ENCODE results near the gene HNRNPC.
"Not testable (repeated sequence)": the region's sequence is repeated elsewhere in the genome, so short reads cannot be mapped to it uniquely, and the experiment has no call there.

The HNRNPC gene

DNA sequence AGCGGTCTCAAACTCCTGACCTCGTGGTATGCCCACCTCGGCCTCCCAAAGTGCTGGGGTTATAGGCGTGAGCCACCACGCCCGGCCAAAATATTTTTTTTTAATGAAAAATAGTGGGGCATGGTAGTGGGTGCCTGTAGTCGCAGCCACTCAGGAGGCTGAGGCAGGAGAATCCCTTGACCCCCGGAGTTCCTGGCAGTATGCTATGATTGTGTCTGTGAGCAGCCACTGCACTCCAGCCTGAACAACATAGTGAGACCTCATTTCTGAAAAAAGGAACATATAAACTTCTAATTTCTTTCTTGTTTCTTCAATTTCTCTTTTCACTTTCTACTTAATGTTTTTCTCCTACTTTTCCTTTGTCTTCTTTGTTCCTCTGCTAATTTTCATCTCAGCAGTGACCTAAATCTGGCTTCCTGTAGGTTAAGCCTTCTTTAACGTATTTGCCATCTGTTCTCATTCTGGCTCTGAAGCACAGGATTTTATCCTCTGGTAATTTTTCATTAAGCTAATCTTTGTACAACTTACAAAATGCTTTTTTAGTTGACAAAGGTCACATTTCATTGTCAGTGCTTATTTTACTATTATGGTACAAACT, 6.1 kb upstream of the HNRNPC start:
- TF ChIP-seq Cebpa-rat (IDR thresholded peaks at IDR 0.05), result no peak
- H3K27ac ChIP-seq, result peak overlapping the region; percentile 77

DNA sequence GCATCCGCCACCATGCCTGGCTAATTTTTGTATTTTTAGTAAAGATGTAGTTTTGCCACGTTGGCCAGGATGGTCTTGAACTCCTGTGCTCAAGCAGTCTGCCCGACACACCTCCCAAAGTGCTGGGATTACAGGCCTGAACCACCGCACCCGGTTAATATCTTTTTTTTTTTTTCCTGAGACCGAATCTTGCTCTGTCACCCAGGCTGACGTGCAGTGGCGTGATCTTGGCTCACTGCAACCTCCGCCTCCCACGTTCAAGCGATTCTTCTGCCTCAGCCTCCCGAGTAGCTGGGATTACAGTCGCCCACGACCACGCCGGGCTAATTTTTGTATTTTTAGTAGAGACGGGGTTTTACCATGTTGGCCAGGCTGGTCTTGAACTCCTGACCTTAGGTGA, 3.4 kb upstream of the HNRNPC start:
- H3K36me3 ChIP-seq, H3K4me3 ChIP-seq, H3K9ac ChIP-seq, H3K27me3 ChIP-seq, H3K9me3 ChIP-seq, H3K4me2 ChIP-seq, H3K27ac ChIP-seq: not testable (repeated sequence)
- peaks cover 39% of the 10 kb centered on the region for H3K4me1 ChIP-seq
- H4K20me1 ChIP-seq, result peaks cover 15% of the 10 kb centered on the region

More for the DNA sequence above, 6.1 kb upstream of the HNRNPC start:
- H3K36me3 ChIP-seq, result no peaks in the 10 kb centered on the region
- peaks cover 34% of the 10 kb centered on the region for H3K4me1 ChIP-seq
- peak overlapping the region; percentile 54 for H3K9ac ChIP-seq
- H3K4me3 ChIP-seq, result no peak overlapping the region
- peak overlapping the region; percentile 51 for H3K4me2 ChIP-seq
- H3K27me3 ChIP-seq, result no peaks in the 10 kb centered on the region
- no peaks in the 10 kb centered on the region for H4K20me1 ChIP-seq
- no peaks in the 10 kb centered on the region for H3K9me3 ChIP-seq

DNA sequence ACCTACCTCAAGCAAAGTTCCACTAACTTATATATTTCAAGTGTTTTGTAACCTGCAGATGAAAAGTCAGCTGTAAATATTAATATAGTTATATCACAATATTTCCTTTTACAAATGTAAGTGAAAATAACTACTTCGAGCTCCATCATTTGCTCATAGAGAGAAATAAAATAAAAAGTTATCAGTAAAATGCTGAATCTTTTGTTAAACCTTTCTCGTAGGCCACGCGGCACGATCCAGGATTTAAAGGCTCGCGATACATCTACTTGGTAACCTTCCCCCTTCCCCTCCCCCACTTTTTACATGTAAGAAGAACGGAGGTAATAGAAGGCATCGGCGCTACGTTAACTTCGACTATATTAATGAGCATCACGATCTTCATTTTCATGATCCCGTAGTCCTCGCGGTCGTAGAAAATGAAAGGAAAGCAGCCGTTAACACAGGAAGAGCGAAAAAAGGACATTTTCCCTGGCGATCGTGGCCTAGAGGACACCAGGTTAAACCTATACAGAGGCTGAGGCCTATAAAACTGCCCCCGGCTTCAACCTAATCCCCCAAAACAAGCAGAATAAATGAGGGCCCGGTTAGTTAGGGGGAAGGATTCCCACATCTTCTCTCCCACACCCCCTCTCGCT, 508 bp downstream of the HNRNPC start:
- Histone ChIP-seq H3K4me2 (peak overlapping the region; percentile 81), H3K9me3 (no peaks in the 10 kb centered on the region), H3K27ac (peak overlapping the region; percentile 97), H3K27me3 (no peaks in the 10 kb centered on the region), H3K36me3 (peaks cover 45% of the 10 kb centered on the region), H3K4me1 (peaks cover 38% of the 10 kb centered on the region), H3K9ac (peak overlapping the region; percentile 99), H3K4me3 (peak overlapping the region; percentile 87), H4K20me1 (peaks cover 54% of the 10 kb centered on the region)
- TF ChIP-seq Cebpa-rat (IDR thresholded peaks at IDR 0.05), result no peak

DNA sequence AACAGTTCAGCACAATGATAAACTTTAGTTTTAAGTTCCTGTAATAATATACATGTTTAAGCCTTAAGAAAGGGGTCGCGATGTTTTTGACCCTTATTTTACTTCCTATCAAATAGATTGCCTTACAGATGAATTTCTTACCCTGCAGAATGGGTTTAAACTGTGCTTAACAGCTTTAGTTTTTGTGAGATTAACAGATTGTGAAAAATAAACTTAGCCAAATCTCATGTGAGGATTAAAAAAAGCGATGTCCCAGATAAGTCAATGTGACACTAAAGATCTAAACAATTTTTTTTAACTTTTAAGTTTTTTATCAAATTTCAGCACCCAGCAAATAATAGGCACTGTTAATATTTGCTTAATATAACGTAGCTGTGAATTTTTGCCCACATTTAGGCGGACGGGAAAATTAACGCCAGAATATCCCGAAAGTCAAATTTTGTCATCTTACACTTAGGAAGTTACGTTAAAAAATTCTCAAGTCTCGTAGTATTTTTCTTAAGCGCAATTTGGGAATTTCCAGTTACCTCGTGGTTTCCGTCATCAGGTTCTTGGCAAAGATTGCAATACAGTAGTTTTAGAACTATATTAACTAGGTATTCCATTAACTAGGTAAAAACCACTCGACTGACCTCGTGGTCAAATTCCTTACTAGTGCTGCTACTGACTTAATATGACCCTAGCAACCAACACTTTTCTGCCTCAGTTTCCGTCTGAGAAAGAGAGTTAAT, 1.2 kb downstream of the HNRNPC start:
- peak overlapping the region; percentile 87 for H3K4me3 ChIP-seq
- H3K4me2 ChIP-seq, result peak overlapping the region; percentile 81
- peak overlapping the region; percentile 99 for H3K9ac ChIP-seq
- H3K9me3 ChIP-seq, result no peaks in the 10 kb centered on the region
- peaks cover 50% of the 10 kb centered on the region for H3K36me3 ChIP-seq
- H4K20me1 ChIP-seq, result peaks cover 61% of the 10 kb centered on the region
- H3K4me1 ChIP-seq, result peaks cover 45% of the 10 kb centered on the region
- H3K27ac ChIP-seq, result peak overlapping the region; percentile 97
- no peaks in the 10 kb centered on the region for H3K27me3 ChIP-seq
- TF ChIP-seq Cebpa-rat (IDR thresholded peaks at IDR 0.05), result no peak

DNA sequence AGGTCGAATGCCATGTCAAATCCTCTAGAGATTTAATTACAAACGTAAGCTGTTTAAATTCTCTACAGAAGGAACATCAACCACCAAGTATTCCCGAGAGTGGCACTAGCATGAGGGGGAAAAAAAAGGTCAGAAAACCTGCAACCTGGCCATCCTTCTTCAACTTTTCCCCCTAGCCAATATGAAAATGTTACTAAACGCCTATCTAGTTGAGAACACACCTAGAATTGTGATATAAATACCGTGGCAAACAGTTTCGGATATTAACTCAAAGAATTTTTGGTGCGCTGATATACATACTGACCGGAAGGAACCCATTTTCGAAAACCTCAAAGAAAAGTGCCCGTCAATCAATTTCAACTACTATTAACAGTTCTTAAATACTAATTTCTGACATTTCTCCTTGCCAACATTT, 1.8 kb downstream of the HNRNPC start:
- H3K4me1 ChIP-seq, result peaks cover 51% of the 10 kb centered on the region
- no peaks in the 10 kb centered on the region for H3K9me3 ChIP-seq
- TF ChIP-seq Cebpa-rat (IDR thresholded peaks at IDR 0.05), result no peak
- peak overlapping the region; percentile 97 for H3K27ac ChIP-seq
- no peaks in the 10 kb centered on the region for H3K27me3 ChIP-seq
- H3K36me3 ChIP-seq, result peaks cover 56% of the 10 kb centered on the region
- peak overlapping the region; percentile 99 for H3K9ac ChIP-seq
- peak overlapping the region; percentile 81 for H3K4me2 ChIP-seq
- peak overlapping the region; percentile 87 for H3K4me3 ChIP-seq
- H4K20me1 ChIP-seq, result peaks cover 67% of the 10 kb centered on the region

DNA sequence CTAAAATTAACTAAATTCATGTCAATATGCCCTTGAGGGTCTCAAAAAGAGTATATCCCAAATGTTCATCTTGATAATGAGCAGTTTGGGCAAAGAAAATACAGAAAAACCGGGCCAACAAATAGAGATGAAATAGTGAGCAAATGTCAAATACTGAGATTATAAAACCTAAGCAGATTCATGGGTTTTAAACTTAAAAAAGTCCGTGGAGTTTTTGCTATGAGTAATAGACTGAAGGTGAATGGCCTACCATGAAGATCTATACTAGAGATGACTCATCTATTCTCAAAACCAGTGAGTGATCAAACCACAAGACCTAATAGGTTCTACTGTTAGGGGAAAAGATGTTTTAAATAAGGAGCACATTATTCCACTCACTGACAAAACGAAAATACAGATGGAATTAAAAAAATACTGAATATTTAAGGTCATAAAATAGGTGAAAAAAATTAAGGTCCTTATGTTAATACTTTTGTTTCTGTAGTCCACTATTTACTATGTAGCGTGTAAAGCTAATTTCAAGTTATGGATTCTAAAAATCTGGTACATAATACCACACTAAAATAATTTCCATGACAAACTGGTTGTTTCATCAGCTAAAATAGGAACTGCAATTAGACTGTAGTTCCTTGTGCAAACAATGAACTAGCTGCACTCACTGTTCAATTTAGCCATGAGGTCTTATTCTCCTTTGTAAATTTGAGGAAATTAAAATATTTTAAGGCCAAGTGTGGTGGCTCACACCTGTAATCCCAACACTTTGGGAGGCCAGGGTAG, 5.0 kb downstream of the HNRNPC start:
- no peaks in the 10 kb centered on the region for H3K27me3 ChIP-seq
- H3K4me2 ChIP-seq, result peak overlapping the region; percentile 81
- peaks cover 88% of the 10 kb centered on the region for H3K36me3 ChIP-seq
- H3K27ac ChIP-seq, result peak overlapping the region; percentile 18; the same call in 1 of the 2 replicates
- peak overlapping the region; percentile 41; the same call in 1 of the 2 replicates for H3K9ac ChIP-seq
- H4K20me1 ChIP-seq, result peaks cover 99% of the 10 kb centered on the region
- no peaks in the 10 kb centered on the region for H3K9me3 ChIP-seq
- peak overlapping the region; percentile 87 for H3K4me3 ChIP-seq
- no peak for TF ChIP-seq Cebpa-rat (IDR thresholded peaks at IDR 0.05)
- peaks cover 73% of the 10 kb centered on the region for H3K4me1 ChIP-seq

DNA sequence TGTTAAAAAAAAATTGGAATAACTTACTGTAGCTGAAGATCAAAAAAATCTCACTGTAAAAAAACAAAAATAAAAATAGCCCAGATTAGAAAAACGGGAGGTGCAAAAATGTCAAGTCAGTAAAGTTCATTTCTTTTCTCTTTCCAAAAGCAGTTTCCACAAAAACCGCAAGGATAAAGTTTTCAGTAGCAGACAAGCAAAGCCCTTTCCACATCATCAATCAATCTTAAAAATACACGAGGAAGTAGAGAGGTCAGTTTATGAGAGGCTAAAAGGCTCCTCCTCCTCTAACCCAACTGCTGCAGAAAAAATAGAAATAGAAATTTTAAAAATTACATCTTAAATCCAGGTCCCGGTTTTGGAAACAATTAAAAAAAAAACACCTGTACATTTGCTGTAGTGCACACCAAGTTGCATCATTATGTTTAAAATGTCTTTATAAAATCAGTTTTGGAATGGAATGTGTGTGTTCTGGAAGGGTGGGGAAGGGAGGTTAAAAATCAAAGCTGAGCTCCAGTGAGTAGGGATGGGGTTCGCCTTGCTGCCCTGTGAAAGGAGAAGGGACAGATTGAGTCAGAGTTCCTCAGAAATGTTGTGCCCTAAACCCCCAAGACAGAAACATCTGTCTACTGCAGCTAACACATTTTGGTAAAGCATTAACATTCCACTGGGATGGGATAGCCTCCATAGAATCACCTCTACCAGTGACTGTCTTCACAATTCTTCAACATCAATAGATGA, 5.8 kb downstream of the HNRNPC start:
- no peaks in the 10 kb centered on the region for H3K27me3 ChIP-seq
- peaks cover 100% of the 10 kb centered on the region for H4K20me1 ChIP-seq
- peak overlapping the region; percentile 41; the same call in 1 of the 2 replicates for H3K9ac ChIP-seq

DNA sequence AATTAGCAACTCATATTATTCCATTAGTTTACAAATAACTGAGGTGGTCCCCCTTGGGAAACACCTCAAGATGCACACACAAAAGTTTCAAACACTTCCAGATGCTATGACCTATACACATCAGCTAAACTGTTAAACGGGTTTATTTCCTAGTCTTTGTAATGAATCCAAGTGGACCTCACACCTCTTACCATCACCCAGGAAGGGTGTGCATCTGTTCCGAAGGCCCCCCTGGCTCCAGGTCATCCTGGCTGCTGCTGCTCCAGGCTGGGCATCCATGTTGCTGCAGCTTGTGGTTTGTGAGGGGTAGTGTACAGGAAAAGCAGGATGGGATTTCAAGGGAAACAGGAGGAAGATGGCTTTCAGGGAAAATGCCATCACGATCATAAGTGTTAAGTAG, 6.8 kb downstream of the HNRNPC start:
- Histone ChIP-seq H3K27ac (no peak overlapping the region), H3K27me3 (no peaks in the 10 kb centered on the region), H3K4me1 (peaks cover 91% of the 10 kb centered on the region), H3K9me3 (no peaks in the 10 kb centered on the region), H3K4me3 (no peak overlapping the region), H3K4me2 (peak overlapping the region; percentile 81), H4K20me1 (peaks cover 100% of the 10 kb centered on the region), H3K36me3 (peaks cover 94% of the 10 kb centered on the region), H3K9ac (no peak overlapping the region)
- TF ChIP-seq Cebpa-rat (IDR thresholded peaks at IDR 0.05), result no peak

More for the DNA sequence above, 5.8 kb downstream of the HNRNPC start:
- peak overlapping the region; percentile 87 for H3K4me3 ChIP-seq
- peaks cover 94% of the 10 kb centered on the region for H3K36me3 ChIP-seq
- no peaks in the 10 kb centered on the region for H3K9me3 ChIP-seq
- H3K4me1 ChIP-seq, result peaks cover 81% of the 10 kb centered on the region
- H3K4me2 ChIP-seq, result peak overlapping the region; percentile 81
- TF ChIP-seq Cebpa-rat (IDR thresholded peaks at IDR 0.05), result no peak
- peak overlapping the region; percentile 3; the same call in 1 of the 2 replicates for H3K27ac ChIP-seq

DNA sequence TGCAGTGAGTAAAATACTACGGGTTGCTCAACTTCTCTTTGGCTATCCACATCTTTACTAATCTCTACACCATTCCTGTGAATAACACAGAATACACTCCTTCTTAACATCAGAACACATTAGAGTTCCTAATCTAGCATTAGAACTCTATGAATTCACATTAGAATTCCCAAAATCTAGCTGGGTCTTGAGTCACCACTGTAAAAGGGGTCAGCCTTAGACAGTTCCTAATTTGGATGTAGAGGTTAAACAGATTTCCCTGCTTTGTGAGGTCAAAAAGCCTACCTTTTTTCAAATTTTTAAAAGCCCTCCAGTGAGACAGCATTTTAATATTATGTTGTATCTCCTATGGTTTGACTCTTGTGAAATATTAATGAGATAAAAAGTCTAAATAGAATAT, 7.4 kb downstream of the HNRNPC start:
- peaks cover 100% of the 10 kb centered on the region for H4K20me1 ChIP-seq
- no peaks in the 10 kb centered on the region for H3K9me3 ChIP-seq
- peaks cover 97% of the 10 kb centered on the region for H3K4me1 ChIP-seq
- H3K4me2 ChIP-seq, result peak overlapping the region; percentile 23; the same call in 1 of the 2 replicates
- no peak overlapping the region for H3K4me3 ChIP-seq
- no peaks in the 10 kb centered on the region for H3K27me3 ChIP-seq
- no peak overlapping the region for H3K9ac ChIP-seq
- peaks cover 96% of the 10 kb centered on the region for H3K36me3 ChIP-seq
- H3K27ac ChIP-seq, result no peak overlapping the region
- no peak for TF ChIP-seq Cebpa-rat (IDR thresholded peaks at IDR 0.05)

Data from BLaER1 (cell line).